ENCODE measurements around the gene STRADA. TPM values are rescaled to one million over a fixed set of nuclear protein-coding genes. Genes with fewer than 3 reads are reported as not detected.
A peak's percentile ranks its signal among the peaks of the same experiment; 100 is the strongest.

The STRADA gene
- total RNA-seq, 1 donor, result 42.0 TPM

DNA sequence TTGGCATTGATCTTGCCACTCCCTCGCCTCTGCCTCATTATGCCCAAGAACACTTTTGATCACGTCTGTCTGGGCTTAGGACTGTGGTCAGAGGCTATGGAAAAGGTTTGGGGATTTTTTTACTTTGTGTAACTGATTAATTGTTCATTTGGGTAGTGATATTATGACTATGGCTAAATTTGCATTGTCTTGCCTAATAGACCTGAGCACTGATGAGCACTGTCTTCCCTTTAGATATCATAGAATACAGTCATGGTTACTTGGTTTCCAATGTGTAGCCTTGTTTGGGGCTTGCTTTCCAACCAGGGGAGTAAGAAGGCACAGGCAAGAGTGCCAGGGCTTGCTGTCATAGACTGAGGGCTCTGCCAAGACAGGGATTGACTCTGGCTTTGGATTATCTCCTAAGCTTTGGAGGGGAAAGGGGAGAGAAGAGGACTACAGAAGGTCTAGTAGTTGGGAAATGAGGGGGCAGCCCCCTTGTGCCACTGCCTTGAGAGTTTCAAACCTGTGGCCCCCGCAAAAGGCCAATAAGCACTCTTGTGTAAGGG, 55.4 kb downstream of the STRADA start:
- no peak for DNase-seq (ENCODE audit: low read depth in 2 of 3, low spot score in 2 of 3)

DNA sequence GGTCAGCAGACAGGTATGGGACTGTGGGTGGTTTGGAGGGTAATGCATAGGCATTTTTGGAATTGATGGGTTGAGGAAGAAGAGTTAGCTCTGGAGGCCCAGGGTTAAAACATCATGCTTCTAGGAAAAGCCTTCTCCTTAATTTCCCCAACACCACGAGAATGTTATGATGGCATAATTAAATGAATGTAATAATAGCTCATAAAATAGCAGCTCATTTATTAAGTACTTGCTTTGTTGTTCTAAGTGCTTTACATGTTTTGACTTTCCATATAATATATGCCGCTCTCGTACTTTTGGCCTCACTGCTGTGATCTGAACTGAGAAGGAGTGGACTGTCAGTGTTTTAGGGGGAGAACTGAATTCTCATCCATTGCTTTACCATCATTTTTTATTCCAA, 56.0 kb downstream of the STRADA start:
- DNase-seq (ENCODE audit: low read depth in 2 of 3, low spot score in 2 of 3), result no peak

DNA sequence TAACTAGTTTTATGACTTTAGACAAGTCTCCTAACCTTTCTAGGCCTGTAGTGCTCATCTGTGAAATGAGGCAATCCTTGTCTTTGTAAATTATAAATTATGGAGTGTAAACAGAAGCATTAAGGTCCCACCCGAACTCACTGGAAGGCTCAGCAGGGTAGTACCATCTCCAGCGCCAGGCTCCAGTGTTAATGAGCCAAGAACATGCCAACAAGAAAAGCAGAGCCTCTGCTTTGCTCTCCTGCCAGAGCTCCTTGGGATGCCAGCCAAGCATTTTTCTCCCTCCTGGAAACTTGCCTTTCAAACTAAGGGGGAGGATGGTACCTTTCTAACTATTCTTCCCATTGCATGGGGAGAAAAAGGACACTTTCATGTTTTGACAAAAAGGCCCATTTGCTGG, 56.6 kb downstream of the STRADA start:
- no peak for DNase-seq (ENCODE audit: low read depth in 2 of 3, low spot score in 2 of 3)

DNA sequence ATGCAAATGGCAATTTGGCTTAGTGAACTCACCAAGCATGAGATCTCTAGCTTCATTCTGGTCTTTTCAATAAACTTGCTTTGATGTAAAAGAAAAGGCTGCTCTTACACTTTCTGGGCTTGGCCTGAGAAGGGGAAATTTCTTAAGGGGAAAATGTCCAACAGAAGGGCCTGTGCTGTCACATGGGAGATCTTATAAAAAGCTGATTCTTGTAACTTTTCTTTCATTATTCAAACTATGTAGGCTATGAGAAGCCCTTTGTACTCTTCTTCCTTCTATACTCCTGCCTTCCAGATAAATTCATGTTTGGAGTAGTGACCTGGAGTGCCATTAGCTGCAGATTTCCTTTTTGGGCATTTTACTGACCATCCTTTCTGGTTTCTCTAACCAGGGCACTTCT, 58.6 kb downstream of the STRADA start:
- DNase-seq (ENCODE audit: low read depth in 2 of 3, low spot score in 2 of 3), result no peak

DNA sequence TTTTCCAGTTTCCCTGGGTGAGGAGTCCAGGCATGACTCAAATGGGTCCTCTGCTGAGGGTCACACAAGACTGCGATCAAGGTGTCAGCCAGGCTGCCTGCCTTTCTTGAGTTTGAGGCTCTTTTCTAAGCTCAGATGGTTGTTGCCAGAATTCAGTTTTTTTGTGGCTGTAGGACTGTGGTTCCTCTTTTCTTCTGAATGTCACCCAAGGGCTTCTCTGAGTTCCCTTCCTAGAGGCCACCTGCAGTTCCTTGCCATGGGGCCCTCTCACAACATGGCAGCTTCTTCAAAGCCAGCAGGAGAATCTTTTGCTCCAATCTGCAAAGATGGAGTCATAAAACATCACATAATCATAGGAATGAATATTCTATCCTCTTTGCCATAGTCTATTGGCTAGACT, 59.2 kb downstream of the STRADA start:
- DNase-seq (ENCODE audit: low read depth in 2 of 3, low spot score in 2 of 3), result no peak

DNA sequence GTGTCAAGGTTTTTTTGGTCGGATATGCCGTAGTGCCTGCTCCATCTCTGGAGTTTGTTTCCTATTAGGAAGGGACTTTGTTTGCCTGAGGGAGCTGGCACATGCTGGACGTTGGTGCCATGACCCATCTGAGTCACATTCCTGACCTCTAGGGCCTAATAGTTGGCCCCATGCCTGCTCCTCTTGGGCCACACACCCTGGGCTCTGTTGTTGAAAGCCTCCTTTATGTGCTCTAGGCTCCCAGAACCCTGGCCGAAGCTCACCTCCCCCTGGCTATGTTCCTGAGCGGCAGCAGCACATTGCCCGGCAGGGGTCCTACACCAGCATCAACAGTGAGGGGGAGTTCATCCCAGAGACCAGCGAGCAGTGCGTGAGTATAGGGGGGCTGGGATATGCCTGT, 60.1 kb downstream of the STRADA start:
- no peak for DNase-seq (ENCODE audit: low read depth in 2 of 3, low spot score in 2 of 3)

DNA sequence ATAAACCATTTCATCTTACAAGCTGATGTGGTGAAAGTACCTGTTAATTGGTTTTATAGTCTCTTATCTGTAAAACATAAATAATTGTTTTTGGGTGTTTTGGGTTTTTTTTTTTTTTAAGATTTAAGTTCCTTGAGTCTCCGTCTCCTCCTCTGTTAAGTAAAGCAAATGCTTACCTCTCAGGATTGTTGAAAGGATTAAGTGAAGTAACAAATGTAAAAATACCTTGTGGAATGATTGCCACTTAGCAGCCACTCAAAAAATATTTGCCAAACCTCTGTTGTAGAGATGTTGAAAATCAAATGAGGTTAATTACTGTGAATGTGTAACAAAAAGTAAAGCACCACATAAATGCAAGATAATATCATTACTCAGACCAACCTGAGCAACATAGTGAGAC, 60.9 kb downstream of the STRADA start:
- DNase-seq (ENCODE audit: low read depth in 2 of 3, low spot score in 2 of 3), result no peak

DNA sequence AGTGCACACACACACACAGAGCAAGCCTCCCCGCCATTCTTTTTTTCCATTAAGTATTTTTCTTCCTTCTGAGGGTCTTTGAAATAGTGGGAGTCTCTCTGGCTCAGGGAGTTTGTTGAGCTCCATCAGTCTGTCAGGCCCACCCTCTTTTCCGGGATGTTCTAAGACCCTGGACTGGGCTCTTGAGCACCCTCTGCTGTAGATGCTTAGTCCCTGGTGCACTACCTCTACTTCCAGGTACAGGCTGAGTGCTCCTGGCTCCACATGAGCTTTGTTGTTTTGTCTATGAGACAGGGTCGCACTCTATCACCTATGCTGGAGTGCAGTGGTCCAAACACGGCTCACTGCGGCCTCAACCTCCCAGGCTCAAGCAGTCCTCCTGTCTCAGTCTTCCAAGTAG, 62.4 kb downstream of the STRADA start:
- DNase-seq (ENCODE audit: low read depth in 2 of 3, low spot score in 2 of 3), result no peak

DNA sequence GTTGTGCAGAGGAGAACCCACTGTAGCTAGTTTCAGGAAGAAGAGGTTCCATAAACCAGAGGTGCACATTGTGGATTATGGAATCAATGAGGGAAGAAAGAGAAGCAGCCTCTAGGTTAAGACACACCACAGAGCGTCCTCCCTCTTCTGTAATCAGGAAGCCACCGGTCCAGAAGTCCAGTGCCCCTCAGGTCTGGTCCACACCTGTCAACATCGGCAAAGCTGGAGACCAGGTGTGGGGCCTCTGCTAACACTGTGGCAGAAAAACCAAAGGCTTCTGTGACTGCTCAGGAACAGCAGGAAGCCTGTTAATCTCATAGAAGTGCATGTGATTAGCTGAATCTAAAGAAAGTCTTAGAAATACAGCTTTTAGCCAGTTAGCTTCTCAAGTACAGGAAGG, 65.0 kb downstream of the STRADA start:
- peak in 1 of 3 donors; percentile 50 for DNase-seq (ENCODE audit: low read depth in 2 of 3, low spot score in 2 of 3)

DNA sequence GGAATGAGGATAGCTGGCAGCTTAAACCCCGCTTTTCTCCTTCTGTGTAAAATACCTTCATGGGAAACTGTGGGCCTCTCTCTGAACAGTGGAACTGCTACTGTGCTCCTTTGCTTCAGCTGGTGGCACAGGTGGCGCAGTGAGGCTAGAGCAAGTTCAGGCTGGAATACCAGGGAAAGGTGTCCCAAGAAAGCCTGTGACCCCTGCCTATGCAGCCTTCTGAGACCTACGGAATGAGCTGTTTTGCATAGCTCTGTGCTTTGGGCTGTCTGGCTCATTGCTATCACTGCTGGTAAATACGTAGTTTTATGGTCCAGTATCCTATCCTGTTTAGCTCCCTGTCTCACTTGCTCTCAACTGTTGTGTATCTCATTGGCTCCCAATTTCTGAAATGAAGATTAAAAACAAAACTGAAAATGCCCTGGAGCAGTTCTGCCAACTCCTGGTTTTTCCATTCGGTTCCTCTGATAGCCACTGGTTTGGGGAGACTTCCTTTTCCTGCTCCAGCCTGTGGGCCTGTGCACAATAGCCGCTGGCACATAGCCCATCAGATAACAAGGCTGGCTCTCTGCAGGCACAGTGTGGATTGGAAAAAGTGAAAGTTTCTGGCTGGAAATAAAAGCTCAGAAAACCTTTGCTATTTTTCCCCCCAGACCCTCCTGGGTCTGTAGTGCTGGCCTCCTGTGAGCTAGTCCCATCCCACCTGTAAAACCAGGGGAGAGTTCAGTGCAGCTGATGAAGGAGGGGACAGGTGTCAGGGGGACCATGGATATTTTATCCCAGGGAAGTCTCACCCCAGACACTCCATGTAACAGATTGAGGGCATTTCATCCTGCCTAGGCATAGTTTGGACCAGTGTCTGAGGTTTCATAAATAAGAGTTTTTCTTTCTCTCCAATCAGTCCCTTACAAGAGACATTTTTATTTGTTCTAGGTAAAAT, 65.7 kb downstream of the STRADA start:
- DNase-seq (ENCODE audit: low read depth in 2 of 3, low spot score in 2 of 3), result peak in 2 of 3 donors; percentile 71 to 76

DNA sequence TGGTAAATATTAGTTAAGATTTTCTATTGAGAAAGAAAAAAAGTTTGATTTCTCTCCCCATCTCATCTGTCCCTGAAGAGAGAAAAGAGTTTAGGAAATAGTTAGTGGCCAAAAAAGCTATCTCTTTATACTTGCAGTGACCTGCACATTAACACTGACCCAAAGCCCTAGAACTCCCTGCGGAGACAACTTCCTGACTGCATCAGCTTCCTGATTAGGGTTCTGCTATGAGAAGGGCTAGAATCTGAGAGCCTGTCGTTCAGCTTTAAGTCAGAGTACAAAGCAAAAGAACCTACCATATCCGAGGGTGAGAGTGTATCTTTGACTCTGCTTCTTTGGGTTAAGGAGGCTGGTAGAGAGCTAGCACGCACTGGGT, 66.4 kb downstream of the STRADA start:
- no peak for DNase-seq (ENCODE audit: low read depth in 2 of 3, low spot score in 2 of 3)

DNA sequence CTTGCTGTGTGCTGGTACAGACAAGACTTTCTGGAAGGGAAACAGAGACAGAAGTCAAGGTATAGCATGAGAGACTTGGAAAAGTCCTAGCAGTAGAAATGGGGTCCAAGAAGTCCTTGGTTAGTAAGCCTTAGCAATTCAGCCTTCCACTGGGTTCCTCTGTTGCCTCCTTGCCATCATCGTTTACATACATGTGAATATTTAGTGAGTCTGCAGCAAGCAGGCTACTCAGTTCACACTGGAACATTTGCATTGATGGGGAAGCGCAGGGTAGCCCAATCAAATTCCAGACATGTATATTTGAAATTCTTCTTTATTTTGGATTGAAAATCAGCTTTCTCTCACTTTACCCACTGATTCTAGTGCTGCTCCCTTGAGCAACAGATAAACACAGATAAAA, 68.7 kb downstream of the STRADA start:
- DNase-seq (ENCODE audit: low read depth in 2 of 3, low spot score in 2 of 3), result no peak

DNA sequence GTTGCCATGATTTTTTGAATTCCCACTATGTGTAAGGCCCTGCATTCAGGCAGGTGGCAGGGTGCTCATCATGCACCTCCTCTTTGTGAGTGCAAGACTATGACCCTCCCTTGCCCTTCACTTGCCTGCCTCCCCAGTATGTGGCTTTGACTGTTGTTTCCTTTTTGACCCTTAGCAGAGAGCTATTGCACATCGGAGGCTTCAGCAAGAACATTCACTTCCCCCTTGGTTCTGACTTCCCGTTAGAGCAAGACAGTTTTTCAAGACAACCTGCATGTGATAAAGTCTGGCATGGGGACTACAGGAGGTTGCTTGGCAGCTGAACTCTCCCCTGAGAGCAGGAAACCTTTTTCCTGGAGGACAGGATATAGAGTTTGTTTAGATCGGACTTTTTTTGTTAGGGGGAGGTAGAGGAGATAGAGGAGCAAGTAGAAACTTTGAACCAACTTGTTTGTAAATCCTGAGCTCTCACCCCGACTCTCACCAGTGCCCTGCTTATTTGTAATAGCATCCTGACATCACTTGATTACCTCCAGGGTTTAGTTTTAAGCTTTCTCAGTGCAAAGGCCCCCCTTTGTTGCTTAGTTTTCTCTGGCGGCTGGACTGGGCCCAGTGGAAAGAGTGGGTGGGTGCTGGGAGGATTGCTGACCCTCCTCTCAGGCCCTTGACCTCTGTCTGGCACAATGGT, 75.9 kb downstream of the STRADA start:
- peak in 2 of 3 donors; percentile 45 to 73 for DNase-seq (ENCODE audit: low read depth in 2 of 3, low spot score in 2 of 3)

DNA sequence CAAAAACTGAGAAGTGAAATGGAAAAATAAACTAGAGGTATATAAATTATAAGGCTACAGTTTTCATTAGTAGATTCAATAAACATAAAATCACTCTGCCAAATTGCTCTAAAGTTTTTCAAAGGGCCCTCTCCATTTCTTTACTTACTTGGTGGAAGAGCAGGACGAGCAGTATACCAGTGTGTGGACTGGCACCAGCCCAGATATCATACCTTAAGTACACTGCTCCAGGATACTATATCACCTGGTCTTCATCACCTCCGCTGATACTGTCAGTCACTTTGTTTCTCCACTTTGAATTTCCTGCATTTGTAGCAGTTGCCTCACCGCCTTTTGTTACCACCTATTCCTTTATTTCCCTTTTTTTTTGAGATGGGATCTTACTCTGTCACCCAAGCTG, 81.7 kb downstream of the STRADA start:
- no peak for DNase-seq (ENCODE audit: low read depth in 2 of 3, low spot score in 2 of 3)

DNA sequence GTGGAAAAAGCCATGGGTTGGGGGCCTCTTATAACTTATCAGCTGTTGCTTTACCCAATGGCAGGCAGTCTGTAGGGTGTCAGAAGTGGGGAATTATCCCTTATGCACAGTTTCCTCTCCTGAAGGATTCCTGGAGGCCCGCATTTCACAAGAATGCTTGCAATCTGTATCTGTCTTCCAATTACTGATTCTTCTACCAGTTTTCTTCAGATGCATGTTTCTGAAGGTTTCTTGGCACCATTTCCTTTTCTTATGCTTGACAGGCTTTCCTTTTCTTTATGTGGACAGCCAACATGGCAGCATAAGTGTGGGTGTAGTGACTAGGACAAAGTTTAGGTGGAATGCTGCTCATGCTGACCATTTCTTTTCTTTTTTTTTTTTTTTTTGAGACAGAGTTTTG, 83.2 kb downstream of the STRADA start:
- DNase-seq (ENCODE audit: low read depth in 2 of 3, low spot score in 2 of 3), result no peak

DNA sequence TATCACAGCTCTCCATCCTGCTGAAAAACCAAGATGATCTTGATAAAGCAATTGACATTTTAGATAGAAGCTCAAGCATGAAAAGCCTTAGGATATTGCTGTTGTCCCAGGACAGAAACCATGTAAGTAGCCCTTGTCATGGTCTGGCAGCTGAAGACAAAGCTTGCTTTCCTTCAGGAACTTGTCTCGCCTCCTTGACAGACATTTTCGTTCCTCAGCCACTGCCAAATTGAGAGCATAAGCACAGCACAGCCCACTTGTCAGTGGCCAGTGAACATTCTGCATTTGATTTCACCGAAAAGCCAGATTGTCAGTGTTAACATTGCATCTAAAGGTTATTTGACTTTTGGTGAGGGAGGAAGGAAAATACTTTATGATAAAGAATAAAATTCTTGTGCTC, 83.8 kb downstream of the STRADA start:
- DNase-seq (ENCODE audit: low read depth in 2 of 3, low spot score in 2 of 3), result no peak

DNA sequence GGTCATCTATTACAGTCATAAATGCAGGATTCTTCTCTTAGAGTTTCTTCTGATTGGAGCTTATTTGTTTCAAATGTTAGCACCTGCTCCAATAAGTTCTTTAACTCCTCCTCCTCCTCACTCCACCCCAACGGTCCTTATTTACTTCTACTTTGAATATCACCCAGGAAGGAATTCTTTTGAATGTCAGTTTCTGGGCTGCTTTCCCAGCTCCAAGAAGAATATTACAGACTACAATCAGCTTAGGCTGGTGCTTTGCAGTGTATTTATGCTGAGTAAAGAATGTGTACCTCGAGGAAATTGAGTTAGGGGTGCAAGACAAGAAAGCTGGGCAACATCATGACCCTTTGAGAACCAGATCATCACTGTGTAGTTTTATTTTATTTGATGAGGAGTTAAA, 88.5 kb downstream of the STRADA start:
- DNase-seq (ENCODE audit: low read depth in 2 of 3, low spot score in 2 of 3), result no peak

Other genes with a start within 250 kb of the STRADA start
- gene KCNH6, start 218.4 kb downstream of the STRADA start, total RNA-seq, result not detected
- 81.9 TPM for gene DCAF7, start 191.3 kb downstream of the STRADA start, total RNA-seq
- 7.8 TPM for gene TACO1, start 140.9 kb downstream of the STRADA start, total RNA-seq
- 68.1 TPM for gene MAP3K3, start 119.4 kb downstream of the STRADA start, total RNA-seq
- gene LIMD2, start 41.7 kb downstream of the STRADA start, total RNA-seq, result 191 TPM
- 25.3 TPM for gene CCDC47, start 31.8 kb upstream of the STRADA start, total RNA-seq
- gene DDX42, start 32.4 kb upstream of the STRADA start, total RNA-seq, result 38.0 TPM
- 43.4 TPM for gene PSMC5, start 85.6 kb upstream of the STRADA start, total RNA-seq
- gene FTSJ3, start 85.9 kb upstream of the STRADA start, total RNA-seq, result 47.9 TPM
- 211 TPM for gene SMARCD2, start 100.9 kb upstream of the STRADA start, total RNA-seq
- not detected for gene CSH2, start 131.9 kb upstream of the STRADA start, total RNA-seq
- gene GH2, start 140.1 kb upstream of the STRADA start, total RNA-seq, result not detected
- not detected for gene CSH1, start 154.8 kb upstream of the STRADA start, total RNA-seq
- not detected for gene CSHL1, start 169.5 kb upstream of the STRADA start, total RNA-seq
- not detected for gene GH1, start 177.0 kb upstream of the STRADA start, total RNA-seq
- gene CD79B, start 190.5 kb upstream of the STRADA start, total RNA-seq, result 67.1 TPM
- gene SCN4A, start 231.1 kb upstream of the STRADA start, total RNA-seq, result 2.2 TPM

All from hematopoietic multipotent progenitor cell (in vitro differentiated cells).